Measurements from ENCODE around the gene IL6ST.
"Not testable (repeated sequence)": the region's sequence is repeated elsewhere in the genome, so short reads cannot be mapped to it uniquely, and the experiment has no call there.

The IL6ST gene

GRCh38 chr5:55994495-55994997 is at the start of gene IL6ST:
IL6ST (minus strand) TSS chr5:55994963; CDS start chr5:55976278, 18,685 bp downstream.
- peak; percentile 24 for DNase-seq (ENCODE audit: low read depth)

GRCh38 chr5:56039985-56040384 is 45.2 kb upstream of the IL6ST start:
- DNase-seq (ENCODE audit: low read depth) = no peak

DNA sequence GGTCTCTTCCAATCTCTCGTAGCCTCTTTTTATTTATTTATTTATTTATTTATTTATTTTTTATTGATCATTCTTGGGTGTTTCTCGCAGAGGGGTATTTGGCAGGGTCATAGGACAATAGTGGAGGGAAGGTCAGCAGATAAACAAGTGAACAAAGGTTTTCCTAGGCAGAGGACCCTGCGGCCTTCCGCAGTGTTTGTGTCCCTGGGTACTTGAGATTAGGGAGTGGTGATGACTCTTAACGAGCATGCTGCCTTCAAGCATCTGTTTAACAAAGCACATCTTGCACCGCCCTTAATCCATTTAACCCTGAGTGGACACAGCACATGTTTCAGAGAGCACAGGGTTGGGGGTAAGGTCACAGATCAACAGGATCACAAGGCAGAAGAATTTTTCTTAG is 43.4 kb upstream of the IL6ST start:
- DNase-seq (ENCODE audit: low read depth) = not testable (repeated sequence)

GRCh38 chr5:56037531-56038010 is 42.8 kb upstream of the IL6ST start:
- no peak for DNase-seq (ENCODE audit: low read depth)

- DNase-seq (ENCODE audit: low read depth) = not testable (repeated sequence)
These were observed 40.6 kb upstream of the IL6ST start for GRCh38 chr5:56035394-56035793.

DNA sequence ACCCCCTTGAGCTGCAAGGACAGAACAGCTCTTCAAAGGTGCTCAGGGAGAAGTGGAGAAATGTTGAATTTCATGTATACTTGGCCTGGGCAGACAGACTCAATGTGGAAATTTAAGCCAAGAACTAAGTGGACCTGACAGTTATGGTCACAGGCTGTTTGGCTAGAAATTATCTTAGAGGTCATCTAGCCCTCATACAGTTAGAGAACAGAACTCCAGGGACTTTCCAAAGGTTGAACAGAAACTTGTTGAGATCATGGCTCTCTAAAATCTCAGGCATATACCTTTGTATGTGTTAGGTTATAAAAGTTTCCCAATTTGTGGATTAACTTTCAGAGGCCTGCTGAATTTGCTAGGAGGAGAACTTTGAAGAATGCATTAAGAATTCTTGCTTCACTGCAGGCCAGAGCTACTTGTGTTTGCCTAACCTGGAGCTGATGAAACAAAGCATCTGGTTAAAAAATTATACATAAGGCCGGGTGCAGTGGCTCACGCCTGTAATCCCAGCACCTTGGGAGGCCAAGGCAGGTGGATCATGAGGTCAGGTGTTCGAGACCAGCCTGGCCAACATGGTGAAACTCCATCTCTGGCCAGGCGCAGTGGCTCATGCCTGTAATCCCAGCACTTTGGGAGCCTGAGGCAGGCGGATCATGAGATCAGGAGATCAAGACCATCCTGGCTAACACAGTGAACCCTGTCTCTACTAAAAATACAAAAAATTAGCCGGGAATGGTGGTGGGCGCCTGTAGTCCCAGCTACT is 35.3 kb upstream of the IL6ST start:
- DNase-seq (ENCODE audit: low read depth) = not testable (repeated sequence)

GRCh38 chr5:56029457-56029856 is 34.7 kb upstream of the IL6ST start:
- no peak for DNase-seq (ENCODE audit: low read depth)

- no peak for DNase-seq (ENCODE audit: low read depth)
These were observed 33.9 kb upstream of the IL6ST start for GRCh38 chr5:56028708-56029107.

DNA sequence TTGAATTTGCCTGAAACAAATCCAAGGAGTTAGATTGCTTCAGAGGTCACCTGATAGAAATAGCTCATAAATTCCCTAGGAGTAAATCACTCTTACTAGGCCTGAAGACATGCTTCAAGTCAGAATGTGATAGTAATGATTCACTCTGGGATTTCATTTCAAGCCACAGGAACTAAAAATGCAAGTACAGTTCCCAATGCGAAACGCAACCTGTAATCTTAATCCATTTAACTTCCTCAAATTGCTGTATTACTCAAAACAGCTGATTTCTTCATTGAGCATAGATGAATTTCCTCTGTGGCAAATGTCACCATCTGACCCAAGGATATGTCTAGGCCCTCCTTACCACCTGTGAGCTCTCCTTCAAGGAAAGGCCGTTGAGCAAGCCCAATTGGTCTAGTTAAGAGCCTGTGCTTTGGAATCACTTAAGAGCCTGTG is 32.1 kb upstream of the IL6ST start:
- no peak for DNase-seq (ENCODE audit: low read depth)

- no peak for DNase-seq (ENCODE audit: low read depth)
These were observed 30.6 kb upstream of the IL6ST start for GRCh38 chr5:56025151-56025885.

DNA sequence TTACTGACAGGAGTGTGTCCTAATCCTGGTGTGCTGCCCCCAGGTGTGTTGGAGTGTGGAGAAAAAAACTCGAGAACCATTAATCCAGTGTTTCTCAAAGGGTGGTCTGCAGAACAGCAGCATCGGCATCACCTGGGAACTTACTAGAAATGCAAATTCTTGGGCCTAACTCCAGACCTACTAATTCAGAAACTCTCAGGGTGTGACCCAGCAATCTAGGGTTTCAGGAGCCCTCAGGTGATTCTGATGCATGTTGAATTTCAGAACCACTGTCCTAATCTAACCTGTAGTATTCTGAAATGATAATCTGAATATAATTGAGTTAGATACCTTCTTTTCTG is 30.0 kb upstream of the IL6ST start:
- DNase-seq (ENCODE audit: low read depth) = no peak

- no peak for DNase-seq (ENCODE audit: low read depth)
These were observed 28.5 kb upstream of the IL6ST start for GRCh38 chr5:56023296-56023695.

DNA sequence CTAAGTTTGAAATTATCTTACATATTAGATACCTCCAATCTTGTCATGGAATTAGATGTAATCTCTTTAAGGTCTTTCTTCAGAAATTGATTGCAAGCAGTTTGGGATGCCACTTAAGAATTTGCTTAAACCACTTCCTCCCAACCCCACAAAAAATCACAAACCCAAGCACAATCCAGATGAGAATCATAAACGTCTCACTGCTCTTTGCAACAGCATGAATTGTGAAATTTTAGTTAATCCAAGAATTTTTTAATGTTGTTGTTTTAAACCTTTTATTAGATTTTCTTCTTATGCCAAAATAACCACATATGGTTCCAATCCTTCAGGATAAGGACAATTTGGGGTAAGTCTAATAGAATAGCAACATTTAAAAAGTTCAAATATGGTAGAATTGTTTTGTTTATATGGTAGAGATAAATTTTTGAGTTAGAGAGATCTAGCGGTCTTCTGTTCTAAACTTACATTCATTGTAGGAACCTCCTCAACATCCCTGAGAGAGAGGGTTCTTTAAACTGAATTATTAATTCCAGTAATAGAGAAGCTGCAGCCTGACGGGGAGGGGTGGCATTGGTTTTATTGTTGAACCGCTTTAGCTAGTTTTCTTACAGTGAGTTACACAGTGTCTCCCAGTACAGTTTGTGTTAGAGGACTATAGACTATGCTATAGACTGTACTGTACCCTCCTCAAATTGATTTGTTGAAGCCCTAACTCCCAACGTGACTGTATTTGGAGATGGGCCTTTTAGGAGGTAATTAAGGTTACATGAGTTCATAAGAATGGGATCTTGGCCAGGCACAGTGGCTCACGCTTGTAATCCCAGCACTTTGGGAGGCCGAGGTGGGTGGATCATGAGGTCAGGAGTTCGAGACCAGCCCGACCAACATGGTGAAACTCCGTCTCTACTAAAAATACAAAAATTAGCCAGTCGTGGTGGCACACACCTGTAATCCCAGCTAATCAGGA is 24.8 kb upstream of the IL6ST start:
- DNase-seq (ENCODE audit: low read depth) = no peak

- DNase-seq (ENCODE audit: low read depth) = no peak
These were observed 24.1 kb upstream of the IL6ST start for GRCh38 chr5:56018832-56019231.

GRCh38 chr5:56014701-56015100 is 19.9 kb upstream of the IL6ST start:
- not testable (repeated sequence) for DNase-seq (ENCODE audit: low read depth)

DNA sequence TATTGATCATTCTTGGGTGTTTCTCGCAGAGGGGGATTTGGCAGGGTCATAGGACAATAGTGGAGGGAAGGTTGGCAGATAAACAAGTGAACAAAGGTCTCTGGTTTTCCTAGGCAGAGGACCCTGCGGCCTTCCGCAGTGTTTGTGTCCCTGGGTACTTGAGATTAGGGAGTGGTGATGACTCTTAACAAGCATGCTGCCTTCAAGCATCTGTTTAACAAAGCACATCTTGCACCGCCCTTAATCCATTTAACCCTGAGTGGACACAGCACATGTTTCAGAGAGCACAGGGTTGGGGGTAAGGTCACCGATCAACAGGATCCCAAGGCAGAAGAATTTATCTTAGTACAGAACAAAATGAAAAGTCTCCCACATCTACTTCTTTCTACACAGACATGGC is 19.2 kb upstream of the IL6ST start:
- not testable (repeated sequence) for DNase-seq (ENCODE audit: low read depth)

DNA sequence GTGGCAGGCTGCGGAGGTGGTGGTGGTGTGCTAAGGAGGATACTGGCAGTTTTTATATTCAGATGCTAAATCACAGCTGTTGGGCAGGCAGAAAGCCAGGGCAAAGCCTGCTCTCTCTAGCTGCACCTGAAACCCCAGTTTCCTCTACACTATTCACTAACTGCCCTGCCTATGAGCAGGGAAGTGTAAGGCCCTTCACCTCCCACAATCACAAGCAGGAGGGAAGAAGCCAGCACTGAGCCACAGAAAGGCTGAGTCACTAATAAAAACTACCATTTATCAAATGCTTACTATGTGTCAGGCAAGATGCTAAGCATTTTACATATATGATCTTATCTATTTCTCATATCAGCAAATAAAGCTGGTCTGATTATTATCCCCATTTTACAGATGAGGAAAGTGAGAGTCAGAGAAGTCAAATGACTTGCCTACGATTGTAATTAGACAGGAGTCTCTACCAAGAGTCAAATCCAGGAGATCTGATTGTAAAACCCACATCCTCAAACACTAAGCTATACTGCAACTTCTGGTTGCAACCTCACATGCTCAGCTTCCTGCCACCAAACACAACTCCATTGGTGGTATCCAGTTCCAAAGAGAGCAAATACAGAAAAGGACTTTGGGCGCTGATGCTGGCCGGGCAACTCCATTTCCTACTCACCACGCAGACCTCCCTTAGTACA is 17.7 kb upstream of the IL6ST start:
- no peak for DNase-seq (ENCODE audit: low read depth)

DNA sequence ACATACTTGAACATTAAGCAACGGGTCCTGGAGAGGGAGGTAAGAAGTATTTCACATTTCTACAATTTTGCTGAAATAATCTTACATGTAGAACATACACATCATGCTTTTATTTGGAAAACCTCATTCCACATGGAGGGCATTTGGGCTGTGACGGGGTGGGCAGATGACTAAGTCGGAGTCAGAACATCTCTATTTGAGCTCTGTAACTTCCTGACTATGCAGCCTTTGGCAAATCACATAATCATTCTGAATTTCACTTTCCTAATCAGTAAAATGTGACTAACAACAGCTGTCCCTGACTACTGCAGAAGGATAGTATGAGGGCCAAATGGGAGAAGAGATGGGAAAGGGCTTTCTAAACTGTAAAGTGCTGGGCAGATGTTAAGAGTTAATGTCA is 17.1 kb upstream of the IL6ST start:
- DNase-seq (ENCODE audit: low read depth) = no peak

GRCh38 chr5:56010431-56010830 is 15.7 kb upstream of the IL6ST start:
- no peak for DNase-seq (ENCODE audit: low read depth)

- no peak for DNase-seq (ENCODE audit: low read depth)
These were observed 11.8 kb upstream of the IL6ST start for GRCh38 chr5:56006600-56006999.

GRCh38 chr5:56006094-56006493 is 11.3 kb upstream of the IL6ST start:
- DNase-seq (ENCODE audit: low read depth) = no peak

All from stimulated activated CD8-positive, alpha-beta memory T cell treated with anti-CD3 and anti-CD28 coated beads, Interleukin-4, amount 100 ng/mL, for 24 hours (primary cell).